Choroid plexus epithelial cell (primary cell): Measurements from ENCODE around the gene DYRK1A.

Experiments
- DNase-seq: peaks from one replicate; pipeline ENCODE4 v3.0.0-alpha.2; 2010; ENCODE audit warnings: low read depth
- H3K4me3 ChIP-seq: 2 replicates; pipeline ENCODE4 v1.5.1; 2011; ENCODE audit warnings: low read depth, mild to moderate bottlenecking, control low read depth, low read length, moderate library complexity
- CTCF ChIP-seq: conservative IDR thresholded peaks from 2 replicates; pipeline ENCODE4 v1.5.1; 2011; ENCODE audit warnings: low read depth, mild to moderate bottlenecking, control low read depth, inconsistent platforms, low read length, moderate library complexity

DYRK1A gene

GRCh38 chr21:37408464-37409193, 42.1 kb downstream of the DYRK1A start:
- no peak for TF ChIP-seq CTCF
- no peak overlapping the region for H3K4me3 ChIP-seq
- DNase-seq, result no peak

GRCh38 chr21:37410639-37411038, 44.1 kb downstream of the DYRK1A start:
- no peak overlapping the region for H3K4me3 ChIP-seq
- no peak for DNase-seq
- TF ChIP-seq CTCF, result no peak

GRCh38 chr21:37412603-37413360, 46.2 kb downstream of the DYRK1A start:
- TF ChIP-seq CTCF, result no peak
- peak; percentile 33 for DNase-seq
- no peak overlapping the region for H3K4me3 ChIP-seq

GRCh38 chr21:37413553-37414291, 47.1 kb downstream of the DYRK1A start:
- TF ChIP-seq CTCF, result no peak
- no peak for DNase-seq
- no peak overlapping the region for H3K4me3 ChIP-seq

- no peak for DNase-seq
- no peak for TF ChIP-seq CTCF
- H3K4me3 ChIP-seq, result no peak overlapping the region
These were observed 48.0 kb downstream of the DYRK1A start for GRCh38 chr21:37414292-37415253.

- H3K4me3 ChIP-seq, result no peak overlapping the region
- no peak for TF ChIP-seq CTCF
- no peak for DNase-seq
These were observed 49.4 kb downstream of the DYRK1A start for GRCh38 chr21:37415939-37416338.
